ENCODE results near the gene ADCY9. TPM values are rescaled to one million over a fixed set of nuclear protein-coding genes. Genes with fewer than 3 reads are reported as not detected.

Gene ADCY9
- total RNA-seq, 2 donors from 2014 or later, result 1.2 to 3.3 TPM

DNA sequence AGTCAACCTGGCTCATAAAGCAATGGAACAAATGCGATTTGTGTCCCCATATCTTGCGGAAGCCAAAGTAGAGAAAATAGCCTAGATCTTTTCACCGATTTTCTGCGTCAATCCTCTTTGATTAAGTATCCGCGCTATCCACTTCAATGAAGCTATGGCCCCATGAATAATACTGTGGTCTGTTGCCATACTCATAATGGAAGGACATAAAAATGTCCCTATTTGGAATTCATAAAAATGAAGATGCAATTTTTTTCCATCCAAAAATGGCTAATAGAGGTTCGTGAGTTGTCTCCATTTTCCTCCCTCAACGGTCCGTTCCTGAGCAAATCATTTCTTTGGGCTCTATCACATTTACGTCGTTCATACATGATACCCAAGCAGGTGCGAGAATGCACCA is 25.4 kb upstream of the ADCY9 start:
- Histone ChIP-seq H3K27ac (ENCODE audit: low read depth, low read length) (no peak overlapping the region), H3K36me3 (ENCODE audit: control insufficient read depth, insufficient read depth, low read length) (no peaks in the 10 kb centered on the region), H3K9me3 (ENCODE audit: control insufficient read depth, low read length) (peaks cover 4% of the 10 kb centered on the region), H3K27me3 (ENCODE audit: control insufficient read depth, insufficient read depth, low read length, poor library complexity, severe bottlenecking) (no peaks in the 10 kb centered on the region), H3K4me3 (ENCODE audit: low read length) (no peak overlapping the region), H3K4me1 (ENCODE audit: control insufficient read depth, insufficient read depth, low read length) (no peaks in the 10 kb centered on the region), H3K9ac (ENCODE audit: extremely low read depth, low read length, poor library complexity, severe bottlenecking) (no peak overlapping the region)
- Mint-ChIP-seq H3K27ac (peak overlapping the region; percentile 39), H3K27me3 (ENCODE audit: insufficient read depth) (peaks cover 42% of the 10 kb centered on the region), H3K36me3 (ENCODE audit: low read depth) (no peaks in the 10 kb centered on the region), H3K9me3 (peaks cover 6% of the 10 kb centered on the region), H3K4me1 (no peaks in the 10 kb centered on the region), H3K4me3 (no peak overlapping the region)
- TF ChIP-seq, protein P1, sequence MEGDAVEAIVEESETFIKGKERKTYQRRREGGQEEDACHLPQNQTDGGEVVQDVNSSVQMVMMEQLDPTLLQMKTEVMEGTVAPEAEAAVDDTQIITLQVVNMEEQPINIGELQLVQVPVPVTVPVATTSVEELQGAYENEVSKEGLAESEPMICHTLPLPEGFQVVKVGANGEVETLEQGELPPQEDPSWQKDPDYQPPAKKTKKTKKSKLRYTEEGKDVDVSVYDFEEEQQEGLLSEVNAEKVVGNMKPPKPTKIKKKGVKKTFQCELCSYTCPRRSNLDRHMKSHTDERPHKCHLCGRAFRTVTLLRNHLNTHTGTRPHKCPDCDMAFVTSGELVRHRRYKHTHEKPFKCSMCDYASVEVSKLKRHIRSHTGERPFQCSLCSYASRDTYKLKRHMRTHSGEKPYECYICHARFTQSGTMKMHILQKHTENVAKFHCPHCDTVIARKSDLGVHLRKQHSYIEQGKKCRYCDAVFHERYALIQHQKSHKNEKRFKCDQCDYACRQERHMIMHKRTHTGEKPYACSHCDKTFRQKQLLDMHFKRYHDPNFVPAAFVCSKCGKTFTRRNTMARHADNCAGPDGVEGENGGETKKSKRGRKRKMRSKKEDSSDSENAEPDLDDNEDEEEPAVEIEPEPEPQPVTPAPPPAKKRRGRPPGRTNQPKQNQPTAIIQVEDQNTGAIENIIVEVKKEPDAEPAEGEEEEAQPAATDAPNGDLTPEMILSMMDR (conservative IDR thresholded peaks at IDR 0.05), result no peak
- no peak for DNase-seq
- WGBS, 2 experiments (ENCODE audit: insufficient coverage in 1 of 2, insufficient read length in 1 of 2), result 88 to 95% methylated on average over 12 of the region's 12 CpGs

DNA sequence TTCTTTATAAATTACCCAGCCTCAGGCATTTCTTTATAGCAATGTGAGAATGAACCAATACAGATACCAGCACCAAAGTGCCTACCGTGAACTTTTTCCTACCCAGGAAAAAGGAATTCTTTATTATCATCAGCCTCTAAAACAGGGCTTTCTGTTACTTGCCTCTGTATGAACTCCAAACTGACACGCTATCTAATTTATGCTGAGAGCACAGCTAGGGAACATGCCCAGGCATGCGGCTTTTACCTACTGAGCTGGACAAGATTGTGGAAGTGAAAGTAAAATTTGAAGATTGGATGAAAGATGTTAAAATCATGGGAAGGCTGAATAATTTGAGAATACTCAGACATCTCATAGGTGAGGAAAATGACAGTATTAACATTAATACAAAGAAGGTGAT is 24.4 kb upstream of the ADCY9 start:
- peaks cover 6% of the 10 kb centered on the region for H3K9me3 Mint-ChIP-seq
- no peak for DNase-seq
- Histone ChIP-seq H3K9ac (ENCODE audit: extremely low read depth, low read length, poor library complexity, severe bottlenecking) (no peak overlapping the region), H3K36me3 (ENCODE audit: control insufficient read depth, insufficient read depth, low read length) (no peaks in the 10 kb centered on the region), H3K4me1 (ENCODE audit: control insufficient read depth, insufficient read depth, low read length) (no peaks in the 10 kb centered on the region), H3K4me3 (ENCODE audit: low read length) (no peak overlapping the region), H3K27ac (ENCODE audit: low read depth, low read length) (peak overlapping the region; percentile 6), H3K9me3 (ENCODE audit: control insufficient read depth, low read length) (peaks cover 4% of the 10 kb centered on the region), H3K27me3 (ENCODE audit: control insufficient read depth, insufficient read depth, low read length, poor library complexity, severe bottlenecking) (no peaks in the 10 kb centered on the region)
- peaks cover 6% of the 10 kb centered on the region for H3K4me1 Mint-ChIP-seq
- H3K27me3 Mint-ChIP-seq (ENCODE audit: insufficient read depth), result peaks cover 48% of the 10 kb centered on the region
- H3K36me3 Mint-ChIP-seq (ENCODE audit: low read depth), result no peaks in the 10 kb centered on the region
- TF ChIP-seq, protein P1 (conservative IDR thresholded peaks at IDR 0.05), result no peak
- WGBS, 2 experiments (ENCODE audit: insufficient coverage in 1 of 2, insufficient read length in 1 of 2), result 94% methylated on average over 2 to 3 of the region's 3 CpGs
- H3K4me3 Mint-ChIP-seq, result no peak overlapping the region
- no peak overlapping the region for H3K27ac Mint-ChIP-seq

- no peaks in the 10 kb centered on the region for H3K27me3 ChIP-seq (ENCODE audit: control insufficient read depth, insufficient read depth, low read length, poor library complexity, severe bottlenecking)
- no peaks in the 10 kb centered on the region for H3K4me1 ChIP-seq (ENCODE audit: control insufficient read depth, insufficient read depth, low read length)
- H3K36me3 ChIP-seq (ENCODE audit: control insufficient read depth, insufficient read depth, low read length), result no peaks in the 10 kb centered on the region
- H3K4me3 ChIP-seq (ENCODE audit: low read length), result no peak overlapping the region
- Mint-ChIP-seq H3K9me3 (peaks cover 6% of the 10 kb centered on the region), H3K27ac (no peak overlapping the region), H3K36me3 (ENCODE audit: low read depth) (no peaks in the 10 kb centered on the region), H3K4me3 (no peak overlapping the region), H3K27me3 (ENCODE audit: insufficient read depth) (peaks cover 54% of the 10 kb centered on the region), H3K4me1 (peaks cover 6% of the 10 kb centered on the region)
- DNase-seq, result no peak
- peaks cover 4% of the 10 kb centered on the region for H3K9me3 ChIP-seq (ENCODE audit: control insufficient read depth, low read length)
- no peak overlapping the region for H3K27ac ChIP-seq (ENCODE audit: low read depth, low read length)
- TF ChIP-seq, protein P1 (conservative IDR thresholded peaks at IDR 0.05), result no peak
- no peak overlapping the region for H3K9ac ChIP-seq (ENCODE audit: extremely low read depth, low read length, poor library complexity, severe bottlenecking)
Measured at GRCh38 chr16:4139968-4140367, 23.7 kb upstream of the ADCY9 start.

Data from endodermal cell (in vitro differentiated cells).